Choroid plexus epithelial cell (primary cell): Measurements from ENCODE around the gene ARHGEF25.
A peak's percentile ranks its signal among the peaks of the same experiment; 100 is the strongest.

Source experiments
- DNase-seq: peaks from one replicate; pipeline ENCODE4 v3.0.0-alpha.2; 2010; ENCODE audit warnings: low read depth
- H3K4me3 ChIP-seq: 2 replicates; pipeline ENCODE4 v1.5.1; 2011; ENCODE audit warnings: low read depth, mild to moderate bottlenecking, control low read depth, low read length, moderate library complexity
- TF ChIP-seq, protein P1 (sequence below): conservative IDR thresholded peaks from 2 replicates; pipeline ENCODE4 v1.5.1; 2011; ENCODE audit warnings: low read depth, mild to moderate bottlenecking, control low read depth, inconsistent platforms, low read length, moderate library complexity

Gene ARHGEF25

DNA sequence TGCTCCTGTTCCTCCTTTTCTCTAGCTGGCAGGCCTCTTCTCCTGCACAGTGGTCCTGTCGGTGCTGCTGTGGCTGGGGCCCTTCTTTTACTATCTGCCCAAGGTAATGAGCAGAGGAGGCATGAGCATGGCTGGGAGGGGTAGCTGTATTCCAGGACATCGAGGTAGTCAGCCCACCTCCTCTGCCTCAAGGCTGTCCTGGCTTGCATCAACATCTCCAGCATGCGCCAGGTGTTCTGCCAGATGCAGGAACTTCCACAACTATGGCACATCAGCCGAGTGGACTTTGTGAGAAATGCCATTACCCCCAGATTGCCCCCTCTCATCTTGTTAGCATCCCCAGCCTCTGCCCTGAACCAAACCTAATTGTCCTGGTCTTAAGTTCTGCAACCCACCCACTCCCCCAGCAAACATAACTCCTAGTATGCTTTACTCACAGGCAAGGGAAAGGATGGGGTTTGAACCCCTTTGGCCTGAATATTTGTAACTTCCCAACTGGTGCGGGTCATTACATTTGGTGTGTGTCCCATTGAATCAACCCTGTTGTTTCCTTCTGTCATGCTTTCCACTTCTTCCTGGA, 12.7 kb downstream of the ARHGEF25 start:
- TF ChIP-seq, protein P1, sequence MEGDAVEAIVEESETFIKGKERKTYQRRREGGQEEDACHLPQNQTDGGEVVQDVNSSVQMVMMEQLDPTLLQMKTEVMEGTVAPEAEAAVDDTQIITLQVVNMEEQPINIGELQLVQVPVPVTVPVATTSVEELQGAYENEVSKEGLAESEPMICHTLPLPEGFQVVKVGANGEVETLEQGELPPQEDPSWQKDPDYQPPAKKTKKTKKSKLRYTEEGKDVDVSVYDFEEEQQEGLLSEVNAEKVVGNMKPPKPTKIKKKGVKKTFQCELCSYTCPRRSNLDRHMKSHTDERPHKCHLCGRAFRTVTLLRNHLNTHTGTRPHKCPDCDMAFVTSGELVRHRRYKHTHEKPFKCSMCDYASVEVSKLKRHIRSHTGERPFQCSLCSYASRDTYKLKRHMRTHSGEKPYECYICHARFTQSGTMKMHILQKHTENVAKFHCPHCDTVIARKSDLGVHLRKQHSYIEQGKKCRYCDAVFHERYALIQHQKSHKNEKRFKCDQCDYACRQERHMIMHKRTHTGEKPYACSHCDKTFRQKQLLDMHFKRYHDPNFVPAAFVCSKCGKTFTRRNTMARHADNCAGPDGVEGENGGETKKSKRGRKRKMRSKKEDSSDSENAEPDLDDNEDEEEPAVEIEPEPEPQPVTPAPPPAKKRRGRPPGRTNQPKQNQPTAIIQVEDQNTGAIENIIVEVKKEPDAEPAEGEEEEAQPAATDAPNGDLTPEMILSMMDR: no peak
- no peak for DNase-seq
- no peak overlapping the region for H3K4me3 ChIP-seq

DNA sequence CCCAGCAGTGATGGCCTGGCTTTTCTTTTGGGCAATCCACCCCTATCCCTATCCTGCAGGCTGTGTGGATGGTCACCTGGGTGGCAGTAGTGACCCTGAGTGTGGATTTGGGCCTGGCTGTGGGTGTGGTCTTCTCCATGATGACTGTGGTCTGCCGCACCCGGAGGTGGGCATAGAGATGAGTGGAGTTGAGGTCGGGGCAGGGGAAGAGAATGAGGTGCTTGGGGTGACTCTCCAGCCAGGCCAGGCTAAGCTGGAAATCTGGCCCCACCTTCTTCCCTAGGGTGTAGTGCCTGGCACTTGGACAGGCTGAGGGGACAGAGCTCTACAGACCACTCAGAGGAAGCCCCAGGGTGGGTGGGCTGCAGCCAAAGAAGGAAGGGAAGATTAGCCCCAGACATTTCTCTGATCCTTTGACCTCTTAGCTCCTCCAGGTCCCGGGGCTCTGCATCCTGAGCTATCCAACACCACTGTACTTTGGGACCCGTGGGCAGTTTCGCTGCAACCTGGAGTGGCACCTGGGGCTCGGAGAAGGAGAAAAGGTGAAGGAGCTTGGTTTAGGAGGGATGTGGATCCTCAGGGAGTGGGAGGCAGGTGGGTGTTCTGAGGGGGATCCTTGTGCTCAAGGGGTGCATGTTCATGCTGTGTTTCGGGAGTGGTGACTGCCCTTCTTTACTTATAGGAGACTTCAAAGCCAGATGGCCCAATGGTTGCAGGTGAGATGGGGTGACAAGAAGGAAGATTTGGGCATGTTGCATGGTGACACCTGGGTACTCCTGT, 13.4 kb downstream of the ARHGEF25 start:
- DNase-seq: no peak
- TF ChIP-seq, protein P1: no peak
- H3K4me3 ChIP-seq: no peak overlapping the region

DNA sequence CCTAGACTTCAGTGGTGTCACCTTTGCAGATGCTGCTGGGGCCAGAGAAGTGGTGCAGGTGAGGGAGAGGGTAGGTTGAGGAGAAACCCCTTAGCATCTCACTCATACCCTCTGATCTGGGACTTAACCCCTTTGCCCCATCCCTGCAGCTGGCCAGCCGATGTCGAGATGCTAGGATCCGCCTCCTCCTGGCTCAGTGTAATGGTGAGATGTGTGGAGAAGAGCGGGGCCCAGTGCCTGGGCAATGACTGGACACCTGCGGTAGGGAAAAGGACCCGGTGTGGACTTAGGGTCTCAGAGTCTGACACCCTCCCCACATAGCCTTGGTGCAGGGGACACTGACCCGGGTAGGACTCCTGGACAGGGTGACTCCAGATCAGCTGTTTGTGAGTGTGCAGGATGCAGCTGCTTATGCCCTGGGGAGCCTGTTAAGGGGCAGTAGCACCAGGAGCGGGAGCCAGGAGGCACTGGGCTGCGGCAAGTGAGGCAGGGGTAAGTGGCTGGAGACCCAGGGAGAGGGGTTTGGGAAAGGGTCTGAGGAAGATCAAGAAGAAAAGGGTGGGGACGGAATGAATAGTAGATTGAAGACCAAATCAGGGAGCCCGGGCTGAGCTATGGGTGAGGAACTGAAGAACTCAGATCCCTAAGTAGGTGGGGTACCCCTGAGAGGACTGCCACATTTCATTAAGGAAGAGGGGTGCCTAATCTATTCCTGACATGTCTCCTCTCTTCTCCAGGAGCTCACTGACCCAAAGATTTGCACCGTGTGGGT, 14.2 kb downstream of the ARHGEF25 start:
- H3K4me3 ChIP-seq: no peak overlapping the region
- TF ChIP-seq, protein P1: no peak
- no peak for DNase-seq

DNA sequence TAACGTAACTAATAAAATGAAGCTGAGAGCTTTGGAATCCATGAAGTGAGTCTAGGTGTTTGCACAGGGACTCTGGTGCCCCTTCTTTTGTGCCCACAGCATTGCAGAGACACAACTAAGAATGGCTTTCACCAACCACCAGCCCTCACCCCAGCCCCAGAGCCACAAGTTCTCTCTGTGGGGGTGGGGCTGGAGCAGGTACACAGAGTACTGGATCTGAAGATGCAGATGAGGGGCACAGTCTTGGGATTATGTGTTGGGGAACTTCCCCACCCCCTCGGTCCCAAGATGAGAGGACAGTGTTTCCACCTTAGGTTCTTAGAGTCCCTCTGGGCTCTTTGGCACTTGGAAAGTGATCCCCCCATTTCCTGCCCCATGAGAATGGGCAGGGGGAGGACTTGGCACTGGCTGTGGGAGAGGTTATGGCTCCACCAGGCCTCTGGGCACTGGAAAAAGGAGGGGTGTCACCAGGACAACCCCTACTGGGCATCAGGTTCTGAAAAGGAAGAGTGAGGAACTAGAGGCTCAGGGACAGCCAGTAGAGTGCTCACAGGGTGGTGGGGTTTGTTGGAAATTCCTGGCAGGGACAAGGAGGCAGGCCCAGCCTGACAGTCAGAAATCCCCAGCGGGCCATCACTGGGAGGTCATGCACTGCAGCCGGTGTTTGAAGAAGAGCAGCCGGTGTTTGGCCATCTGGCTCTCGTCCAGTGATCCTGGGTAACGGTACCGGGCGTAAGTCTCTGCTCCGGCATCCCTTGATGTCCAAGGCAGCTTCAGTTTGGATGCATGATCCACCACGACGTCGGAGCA, 15.1 kb downstream of the ARHGEF25 start:
- H3K4me3 ChIP-seq: no peak overlapping the region
- DNase-seq: no peak
- TF ChIP-seq, protein P1: no peak

DNA sequence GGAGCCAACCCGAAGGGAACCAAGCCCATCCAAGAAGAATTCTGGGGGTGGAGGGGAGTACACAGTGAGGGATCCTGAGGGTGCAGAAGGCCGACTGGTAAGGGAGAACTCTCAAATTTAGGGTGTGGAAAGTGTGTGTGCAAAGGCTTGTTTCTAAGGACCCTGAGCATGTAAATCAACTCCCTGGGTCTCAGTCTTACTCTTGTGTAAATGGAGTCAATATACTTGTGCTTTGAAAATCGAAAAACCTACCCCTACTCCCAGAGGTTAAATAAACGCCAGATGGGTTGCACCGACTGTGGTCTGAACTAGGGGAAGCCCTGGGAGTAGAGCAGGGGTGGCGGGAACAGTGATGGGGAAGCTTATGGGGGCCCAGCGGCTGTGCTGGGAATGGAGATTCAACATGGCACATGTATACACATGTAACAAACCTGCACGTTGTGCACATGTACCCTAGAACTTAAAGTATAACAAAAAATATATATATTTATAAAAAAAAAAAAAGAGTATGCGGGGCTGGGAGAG, 15.7 kb downstream of the ARHGEF25 start:
- TF ChIP-seq, protein P1: no peak
- no peak for DNase-seq
- H3K4me3 ChIP-seq: no peak overlapping the region

DNA sequence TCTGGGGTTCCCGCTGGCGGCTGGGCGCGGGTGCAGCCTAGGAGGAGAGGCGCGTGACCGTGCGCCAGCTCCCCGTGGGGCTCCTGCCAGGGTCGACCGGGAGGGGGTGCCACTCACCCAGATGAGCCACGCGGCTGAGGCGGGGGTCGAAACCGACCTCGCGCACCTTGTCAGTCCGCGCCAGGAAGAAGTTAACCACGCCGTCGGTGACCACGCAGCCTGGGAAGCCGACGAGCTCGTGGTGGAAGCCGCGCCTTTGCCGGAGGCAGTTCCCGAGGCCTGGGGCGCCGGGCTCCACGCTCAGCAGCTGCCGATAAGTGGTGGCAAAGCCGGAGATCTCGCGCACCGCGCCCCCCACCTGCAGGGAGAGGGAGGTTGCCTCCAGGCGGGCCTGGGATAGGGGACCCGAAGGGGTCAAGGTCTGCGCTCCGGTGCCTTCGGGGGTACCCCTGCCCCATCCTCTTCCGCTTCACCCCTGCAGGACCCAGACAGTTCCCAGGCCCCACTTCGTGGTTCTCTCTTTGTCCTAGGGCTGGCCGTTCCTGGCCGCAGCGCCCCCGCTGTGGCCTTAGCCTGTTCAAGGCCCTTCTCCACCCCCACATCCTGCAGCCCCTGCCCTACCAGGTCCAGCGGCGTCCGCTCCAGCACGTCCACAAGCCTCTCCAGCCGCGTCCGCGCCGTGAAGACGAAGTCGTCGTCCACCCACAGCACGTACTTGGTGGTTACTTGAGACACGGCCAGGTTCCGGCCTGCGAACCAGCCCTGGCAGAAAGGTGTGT, 16.5 kb downstream of the ARHGEF25 start:
- TF ChIP-seq, protein P1: peak; percentile 17
- no peak for DNase-seq
- no peak overlapping the region for H3K4me3 ChIP-seq
